Thoracic aorta (tissue), 2 donors: ENCODE data around the gene SNAP29. TPM values are rescaled to one million over a fixed set of nuclear protein-coding genes. Genes with fewer than 3 reads are reported as not detected.
"Not testable (repeated sequence)": the region's sequence is repeated elsewhere in the genome, so short reads cannot be mapped to it uniquely, and the experiment has no call there.

ENCODE experiments used
- ATAC-seq: fragments of 150-250 bp; one replicate; pipeline ENCODE4 v1.8.0; 2017; ENCODE audit warnings: low read depth; ENCODE audit not compliant: insufficient number of reproducible peaks, low FRiP score
- DNase-seq: peaks from one replicate; pipeline ENCODE4 v3.0.0-alpha.2; 2020; ENCODE audit warnings: low spot score
- H3K27ac ChIP-seq, 2 donors: fragments of 200-600 bp; sonication (generic); 1 replicate in 1 of 2; 2 replicates in 1 of 2; pipeline ENCODE4 v1.5.1; 2016; ENCODE audit warnings: mild to moderate bottlenecking in 2 of 2, moderate library complexity in 2 of 2
- H3K27me3 ChIP-seq: fragments of 200-600 bp; sonication (generic); replicated peaks from 2 replicates; pipeline ENCODE4 v1.6.0; 2016; ENCODE audit warnings: mild to moderate bottlenecking; ENCODE audit not compliant: insufficient read depth
- H3K36me3 ChIP-seq: fragments of 200-600 bp; sonication (generic); one replicate; pipeline ENCODE4 v1.5.1; 2016
- H3K4me1 ChIP-seq, 2 donors: fragments of 200-600 bp; sonication (generic); 1 replicate in 1 of 2; 2 replicates in 1 of 2; pipeline versions ENCODE4 v1.5.1 to v1.6.0; 2016; ENCODE audit warnings: low read depth in 2 of 2, mild to moderate bottlenecking in 1 of 2; ENCODE audit not compliant: control insufficient read depth in 1 of 2
- H3K4me3 ChIP-seq: fragments of 200-600 bp; sonication (generic); 2 replicates; pipeline ENCODE4 v1.5.1; 2016; ENCODE audit warnings: mild to moderate bottlenecking
- H3K9me3 ChIP-seq: fragments of 200-600 bp; sonication (generic); 2 replicates; pipeline ENCODE4 v1.5.1; 2016
- CTCF ChIP-seq: fragments of 200-600 bp; sonication (generic); IDR thresholded peaks from one replicate; pipeline ENCODE4 v1.5.1; 2019; ENCODE audit warnings: antibody characterized with exemption
- total RNA-seq, 2 donors: library from RNA; depleted of rRNA; stranded (reverse); fragments of >200 nt; gene quantifications; one replicate each; pipeline versions ENCODE4 v1.1.0 to v1.2.3, GENCODE V29; 2016

SNAP29 gene
- total RNA-seq, 2 donors from 2014 or later = 18.2 to 20.6 TPM

- peaks cover 25% of the 10 kb centered on the region for H3K36me3 ChIP-seq
- no peak for DNase-seq
Observed at GRCh38 chr22:20819471-20819870, 39.3 kb upstream of the SNAP29 start.

GRCh38 chr22:20821717-20822239 is 37.0 kb upstream of the SNAP29 start:
- not testable (repeated sequence) for H3K4me3 ChIP-seq, H3K9me3 ChIP-seq, H3K27me3 ChIP-seq, DNase-seq, H3K4me1 ChIP-seq, ATAC-seq, H3K27ac ChIP-seq
- H3K36me3 ChIP-seq = peaks cover 20% of the 10 kb centered on the region

More at GRCh38 chr22:20819471-20819870, 39.3 kb upstream of the SNAP29 start:
- TF ChIP-seq CTCF = no peak
- Histone ChIP-seq H3K27me3 (no peaks in the 10 kb centered on the region), H3K4me3 (no peak overlapping the region), H3K9me3 (no peaks in the 10 kb centered on the region), H3K27ac (no peak overlapping the region), H3K4me1 (no peaks in the 10 kb centered on the region)
- ATAC-seq = no peak

- H3K36me3 ChIP-seq = peaks cover 15% of the 10 kb centered on the region
Observed at GRCh38 chr22:20822240-20822639, 36.6 kb upstream of the SNAP29 start.

GRCh38 chr22:20823264-20823663 is 35.5 kb upstream of the SNAP29 start:
- no peak overlapping the region for H3K27ac ChIP-seq
- H3K9me3 ChIP-seq = no peaks in the 10 kb centered on the region
- ATAC-seq (no peak), DNase-seq (no peak)
- no peak for TF ChIP-seq CTCF
- no peaks in the 10 kb centered on the region for H3K27me3 ChIP-seq
- H3K4me1 ChIP-seq = no peaks in the 10 kb centered on the region
- H3K36me3 ChIP-seq = peaks cover 12% of the 10 kb centered on the region
- H3K4me3 ChIP-seq = no peak overlapping the region

More at GRCh38 chr22:20822240-20822639, 36.6 kb upstream of the SNAP29 start:
- DNase-seq = no peak
- Histone ChIP-seq H3K4me3 (no peak overlapping the region), H3K27ac (no peak overlapping the region), H3K4me1 (no peaks in the 10 kb centered on the region), H3K9me3 (no peaks in the 10 kb centered on the region), H3K27me3 (no peaks in the 10 kb centered on the region)
- no peak for TF ChIP-seq CTCF
- ATAC-seq = no peak

GRCh38 chr22:20825216-20825615 is 33.6 kb upstream of the SNAP29 start:
- H3K36me3 ChIP-seq = peaks cover 11% of the 10 kb centered on the region
- H3K4me1 ChIP-seq, ATAC-seq, H3K27ac ChIP-seq, H3K9me3 ChIP-seq, H3K4me3 ChIP-seq, H3K27me3 ChIP-seq, DNase-seq: not testable (repeated sequence)

GRCh38 chr22:20825624-20826023 is 33.2 kb upstream of the SNAP29 start:
- ATAC-seq (no peak), DNase-seq (no peak)
- H3K27ac ChIP-seq = no peak overlapping the region

GRCh38 chr22:20826373-20827152 is 32.2 kb upstream of the SNAP29 start:
- H3K9me3 ChIP-seq, H3K27me3 ChIP-seq, H3K4me1 ChIP-seq, H3K4me3 ChIP-seq, H3K27ac ChIP-seq, DNase-seq, ATAC-seq: not testable (repeated sequence)
- H3K36me3 ChIP-seq = peaks cover 12% of the 10 kb centered on the region

More at GRCh38 chr22:20825624-20826023, 33.2 kb upstream of the SNAP29 start:
- no peak for TF ChIP-seq CTCF
- no peak overlapping the region for H3K4me3 ChIP-seq
- no peaks in the 10 kb centered on the region for H3K4me1 ChIP-seq
- peaks cover 12% of the 10 kb centered on the region for H3K36me3 ChIP-seq
- no peaks in the 10 kb centered on the region for H3K9me3 ChIP-seq
- no peaks in the 10 kb centered on the region for H3K27me3 ChIP-seq
